GM19328 (cell line): ENCODE measurements around the gene QRICH2.
"Not testable (repeated sequence)": the region's sequence is repeated elsewhere in the genome, so short reads cannot be mapped to it uniquely, and the experiment has no call there.

Experiments used
- ATAC-seq: cut with Tn5 transposase; IDR thresholded peaks from one replicate; pipeline ENCODE4 v1.9.1; 2021; ENCODE audit warnings: mild to moderate bottlenecking, moderate library complexity; ENCODE audit not compliant: unreplicated experiment

QRICH2 gene

DNA sequence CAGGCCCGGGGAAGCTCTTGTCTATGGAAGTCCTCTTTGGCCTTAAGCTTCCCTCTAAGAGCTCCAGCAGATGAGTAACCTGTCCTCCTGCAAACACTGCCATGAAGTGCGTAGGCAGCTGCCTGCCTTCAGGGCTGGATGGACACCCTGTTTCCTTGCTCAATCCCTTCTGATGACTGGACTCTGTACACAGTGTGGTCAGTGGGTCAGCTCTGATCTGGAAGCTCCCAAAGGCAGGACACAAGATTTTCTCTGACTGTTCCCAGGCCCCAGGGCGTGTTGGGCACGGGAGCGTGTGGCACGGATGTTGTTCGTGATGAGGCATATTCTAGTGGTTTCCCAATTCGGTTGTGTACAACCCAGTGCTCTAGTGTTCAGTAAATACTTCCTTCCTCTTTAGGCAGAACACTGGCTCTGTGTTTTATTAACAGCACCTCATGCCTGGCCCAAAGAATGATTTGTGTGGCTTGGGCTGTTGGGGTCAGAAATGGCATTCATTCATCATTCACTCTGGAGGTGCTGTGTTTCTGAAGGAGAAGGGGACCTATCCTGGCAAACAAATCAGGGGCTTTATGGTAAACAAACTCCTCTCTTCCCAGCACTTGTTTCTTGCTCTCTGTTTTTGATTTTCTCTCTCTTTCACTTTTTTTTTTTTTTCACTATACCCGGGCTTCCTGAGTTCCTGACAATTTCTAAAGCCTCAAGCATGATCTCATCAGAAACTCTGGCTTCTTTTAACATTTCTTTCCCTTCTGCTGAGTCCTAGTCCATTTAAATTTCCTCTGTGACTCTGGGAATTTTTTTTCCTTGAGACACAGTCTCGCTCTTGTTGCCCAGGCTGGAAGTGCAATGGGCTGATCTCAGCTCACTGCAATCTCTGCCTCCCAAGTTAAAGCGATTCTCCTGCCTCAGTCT lies 55.8 kb downstream of the QRICH2 start:
- ATAC-seq = no peak

DNA sequence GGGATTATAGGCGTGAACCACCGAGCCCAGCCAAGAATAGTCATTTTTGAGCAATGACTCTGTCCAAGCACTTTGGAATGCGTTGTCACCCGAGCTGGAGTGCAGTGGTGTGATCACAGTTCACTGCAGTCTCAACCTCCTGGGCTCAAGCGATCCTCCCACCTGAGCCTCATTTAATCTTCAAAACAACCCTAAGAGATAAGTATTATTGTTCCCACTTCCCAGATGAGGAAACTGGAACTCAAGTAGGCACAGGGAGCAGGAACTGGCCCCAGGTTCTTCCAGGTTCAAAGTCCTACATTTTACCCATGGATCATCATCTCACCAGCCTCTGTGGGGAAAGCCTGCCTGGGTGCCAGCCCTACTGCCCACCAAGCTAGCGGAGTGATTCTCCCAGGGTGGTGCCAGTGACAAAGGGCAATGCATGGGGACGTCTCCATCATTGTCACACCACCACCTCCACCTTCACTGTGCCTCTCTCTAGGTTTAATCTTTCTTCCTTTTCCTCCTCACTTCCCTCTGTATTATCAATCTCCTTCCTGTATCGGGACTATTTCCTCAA lies 56.5 kb downstream of the QRICH2 start:
- no peak for ATAC-seq

DNA sequence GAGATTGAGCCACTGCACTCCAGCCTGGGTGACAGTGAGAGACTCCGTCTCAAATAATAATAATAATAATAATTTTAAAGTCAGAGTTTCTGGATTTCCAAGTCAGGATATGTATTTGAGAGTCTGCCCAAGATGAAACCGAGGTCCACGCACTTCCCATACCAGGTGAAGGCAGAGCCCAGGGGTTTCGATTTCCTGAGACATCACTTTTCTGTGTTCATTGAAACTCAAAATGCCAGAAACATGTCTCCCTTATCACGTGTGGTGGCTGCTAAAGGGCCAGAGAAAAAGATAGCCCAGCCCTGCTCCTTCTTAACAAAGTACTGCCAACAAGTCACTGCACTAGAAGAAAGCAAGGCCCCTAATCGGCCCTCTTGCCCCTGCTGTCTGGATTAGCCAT lies 57.9 kb downstream of the QRICH2 start:
- ATAC-seq = no peak

DNA sequence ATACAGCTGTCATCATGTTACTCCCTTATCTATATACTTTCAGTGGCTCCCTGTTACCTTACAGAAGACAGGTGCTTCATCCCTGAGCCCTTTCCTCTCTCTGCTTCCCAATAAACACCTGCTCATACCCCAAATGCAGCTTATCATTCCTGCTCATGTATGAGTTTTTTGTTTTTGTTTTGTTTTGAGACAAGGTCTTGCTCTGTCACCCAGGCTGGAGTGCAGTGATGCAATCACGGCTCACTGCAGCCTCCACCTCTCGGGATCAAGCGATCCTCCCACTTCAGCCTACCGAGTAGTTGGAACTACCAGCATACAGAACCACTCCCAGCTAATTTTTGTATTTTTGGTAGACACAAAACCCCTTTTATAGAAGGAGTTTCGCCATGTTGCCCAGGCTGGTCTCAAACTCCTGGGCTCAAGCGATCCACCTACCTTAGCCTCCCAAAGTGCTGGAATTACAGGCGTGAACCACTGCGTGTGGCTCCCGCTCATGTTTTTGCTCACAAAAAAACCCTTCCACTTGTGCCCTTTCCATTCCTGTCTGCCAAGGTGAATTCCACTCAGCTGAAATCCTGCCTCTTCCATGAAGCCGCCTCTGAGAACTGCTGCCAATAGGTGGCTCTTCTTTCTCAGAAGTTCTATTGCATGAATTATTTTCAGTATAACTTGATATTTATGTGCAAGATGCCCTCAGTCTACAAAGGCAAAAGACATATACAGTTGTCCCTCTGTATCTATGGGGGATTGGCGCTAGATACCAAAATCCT lies 59.9 kb downstream of the QRICH2 start:
- no peak for ATAC-seq

DNA sequence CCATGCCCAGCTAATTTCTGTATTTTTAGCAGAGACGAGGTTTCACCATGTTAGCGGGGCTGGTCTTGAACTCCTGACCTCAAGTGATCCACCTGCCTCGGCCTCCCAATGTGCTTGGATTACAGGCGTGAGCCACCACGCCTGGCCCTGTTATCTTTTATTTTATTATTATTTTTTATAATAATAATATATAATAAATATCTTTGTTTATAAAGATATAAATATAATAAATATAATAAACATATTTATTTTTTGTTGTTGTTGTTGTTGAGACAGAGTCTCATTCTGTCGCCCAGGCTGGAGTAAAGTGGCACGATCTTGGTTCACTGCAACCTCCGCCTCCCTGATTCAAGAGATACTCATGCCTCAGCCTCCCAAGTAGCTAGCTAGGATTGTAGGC lies 60.8 kb downstream of the QRICH2 start:
- no peak for ATAC-seq

DNA sequence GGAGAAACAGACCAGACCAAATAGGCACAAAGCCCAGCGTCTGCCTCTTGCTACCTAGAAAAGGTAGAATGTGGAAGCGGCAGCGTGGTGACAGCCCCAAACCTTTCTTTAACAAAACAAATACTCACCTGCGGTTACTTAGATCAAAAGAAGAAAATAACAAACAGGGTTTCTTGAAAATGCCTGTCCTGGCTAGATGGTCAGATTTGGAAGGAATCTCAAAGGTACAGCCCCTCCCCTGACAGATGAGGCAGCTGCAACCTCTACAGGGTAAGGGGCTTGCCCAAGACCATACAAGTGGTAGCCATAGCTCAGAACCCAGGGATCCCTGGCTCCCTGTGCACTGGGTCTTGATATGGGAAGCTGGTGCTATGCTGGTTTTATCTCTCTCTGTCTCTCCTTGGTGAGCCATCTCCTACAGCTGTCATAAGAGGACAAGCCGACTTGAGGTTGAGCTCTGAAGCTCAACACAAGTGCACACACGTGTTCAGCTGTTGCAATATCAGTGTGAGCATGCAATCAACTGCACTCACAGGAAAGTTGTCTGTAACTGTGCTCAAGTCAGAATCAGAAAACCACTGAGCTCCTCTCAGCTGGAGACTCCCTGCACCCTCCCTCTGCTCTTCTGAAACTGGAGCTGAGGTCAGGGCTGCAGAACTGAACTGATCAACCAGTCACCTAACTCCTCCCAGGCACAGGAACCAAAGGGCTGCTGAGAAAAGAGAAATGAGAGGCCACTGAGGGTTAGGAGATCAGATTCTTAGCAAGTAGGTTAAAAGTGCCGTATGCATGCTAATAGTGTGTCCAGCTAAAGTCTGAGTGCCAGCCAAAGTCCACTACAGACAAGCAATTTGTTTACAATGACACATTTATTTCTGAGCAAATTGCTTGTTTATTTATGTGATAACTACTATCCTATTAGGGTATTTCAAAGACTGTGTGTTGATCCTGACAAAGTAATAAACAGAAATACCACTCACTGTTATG lies 61.7 kb downstream of the QRICH2 start:
- ATAC-seq = peak; percentile 96

DNA sequence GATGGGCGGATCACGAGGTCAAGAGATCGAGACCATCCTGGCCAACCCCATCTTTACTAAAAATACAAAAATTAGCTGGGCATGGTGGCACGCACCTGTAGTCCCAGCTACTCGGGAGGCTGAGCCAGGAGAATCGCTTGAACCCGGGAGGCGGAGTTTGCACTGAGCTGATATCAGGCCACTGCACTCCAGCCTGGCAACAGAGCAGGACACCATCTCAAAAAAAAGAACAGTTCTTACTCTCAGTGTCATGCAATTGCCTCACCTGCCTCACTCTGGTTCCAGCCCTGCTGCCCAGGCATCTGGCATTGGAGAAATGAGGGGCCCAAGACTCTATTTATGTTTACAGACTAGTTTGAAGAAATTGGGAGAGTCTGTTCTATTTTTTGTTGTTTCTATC lies 63.4 kb downstream of the QRICH2 start:
- not testable (repeated sequence) for ATAC-seq

DNA sequence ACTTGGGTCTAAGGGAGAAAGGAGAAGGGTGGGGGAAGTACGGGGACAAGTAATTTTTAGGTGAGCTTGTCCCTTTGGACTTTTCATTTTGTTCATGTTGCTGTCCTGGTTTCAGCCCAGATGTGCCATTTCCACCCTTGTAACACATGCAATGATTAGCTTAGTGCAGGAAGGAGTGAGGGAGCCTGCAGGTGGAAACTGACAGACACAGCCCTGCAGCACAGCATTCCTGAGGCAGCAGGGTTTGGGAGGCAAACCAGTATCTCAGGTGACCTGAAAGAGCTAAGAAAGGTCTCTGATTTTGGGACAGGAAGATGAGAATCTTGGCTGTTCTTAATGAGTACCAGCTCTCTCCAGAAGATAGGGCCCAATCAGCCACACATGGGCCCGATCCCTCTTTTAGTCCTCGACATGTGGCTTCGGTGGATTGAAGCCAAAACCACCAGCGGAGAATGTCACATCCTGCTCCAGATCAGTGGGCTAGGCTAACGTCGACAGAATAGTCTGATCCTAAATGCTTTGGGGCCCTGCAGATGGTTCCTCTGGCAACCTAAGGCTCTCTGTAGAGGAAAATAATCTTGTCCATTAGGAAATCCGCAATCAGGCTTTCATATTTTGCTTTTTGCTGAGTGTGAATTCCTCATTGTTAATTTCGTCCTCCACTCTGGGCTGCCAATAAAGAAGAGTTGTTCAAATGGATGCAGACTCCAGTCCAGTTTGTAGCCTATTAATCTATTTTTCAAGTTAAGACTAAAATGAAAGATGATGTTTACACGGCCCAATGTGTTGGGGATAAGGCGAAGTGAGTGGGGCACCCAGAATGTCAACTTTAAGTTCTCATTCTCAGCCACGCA lies 64.0 kb downstream of the QRICH2 start:
- ATAC-seq = no peak

DNA sequence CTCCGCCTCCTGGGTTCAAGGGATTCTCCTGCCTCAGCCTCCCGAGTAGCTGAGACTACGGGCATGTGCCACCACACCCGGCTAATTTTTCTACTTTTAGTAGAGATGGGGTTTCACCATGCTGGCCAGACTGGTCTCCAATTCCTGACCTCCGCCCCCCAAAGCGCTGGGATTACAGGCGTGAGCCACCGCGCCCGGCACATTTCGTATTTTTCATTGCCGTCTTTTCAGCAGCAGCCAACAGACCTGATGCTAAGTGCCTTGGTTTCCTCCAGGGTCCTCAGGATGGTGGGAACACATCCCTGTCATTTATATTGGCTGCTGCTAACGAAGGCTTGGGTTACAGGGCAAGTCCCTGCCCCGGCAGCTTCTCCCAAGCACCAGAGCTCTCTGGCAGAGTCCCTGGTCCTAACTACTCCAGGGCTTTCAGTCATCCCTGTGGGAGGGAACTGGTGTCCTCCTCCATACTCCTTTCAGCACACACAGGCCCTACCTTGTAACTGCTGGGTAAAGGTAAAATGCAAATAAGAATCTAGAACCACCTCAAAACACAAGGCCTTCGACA lies 66.3 kb downstream of the QRICH2 start:
- ATAC-seq = no peak

DNA sequence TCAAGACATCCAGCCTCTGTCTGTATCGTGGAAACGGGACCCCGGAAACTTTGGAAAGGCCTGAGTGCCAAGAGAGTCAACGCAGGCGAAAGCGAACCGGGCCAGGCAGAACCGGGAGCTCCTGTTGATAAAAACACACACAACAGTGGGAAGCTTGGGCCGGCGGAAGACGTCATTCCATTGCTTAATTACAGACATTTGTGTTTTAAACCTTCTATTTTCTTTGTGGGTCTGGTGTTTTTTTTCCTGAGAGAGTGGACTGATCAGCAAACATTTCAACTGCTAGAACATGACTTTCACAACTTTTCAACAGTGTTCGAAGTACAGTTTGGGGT lies 66.9 kb downstream of the QRICH2 start:
- no peak for ATAC-seq

DNA sequence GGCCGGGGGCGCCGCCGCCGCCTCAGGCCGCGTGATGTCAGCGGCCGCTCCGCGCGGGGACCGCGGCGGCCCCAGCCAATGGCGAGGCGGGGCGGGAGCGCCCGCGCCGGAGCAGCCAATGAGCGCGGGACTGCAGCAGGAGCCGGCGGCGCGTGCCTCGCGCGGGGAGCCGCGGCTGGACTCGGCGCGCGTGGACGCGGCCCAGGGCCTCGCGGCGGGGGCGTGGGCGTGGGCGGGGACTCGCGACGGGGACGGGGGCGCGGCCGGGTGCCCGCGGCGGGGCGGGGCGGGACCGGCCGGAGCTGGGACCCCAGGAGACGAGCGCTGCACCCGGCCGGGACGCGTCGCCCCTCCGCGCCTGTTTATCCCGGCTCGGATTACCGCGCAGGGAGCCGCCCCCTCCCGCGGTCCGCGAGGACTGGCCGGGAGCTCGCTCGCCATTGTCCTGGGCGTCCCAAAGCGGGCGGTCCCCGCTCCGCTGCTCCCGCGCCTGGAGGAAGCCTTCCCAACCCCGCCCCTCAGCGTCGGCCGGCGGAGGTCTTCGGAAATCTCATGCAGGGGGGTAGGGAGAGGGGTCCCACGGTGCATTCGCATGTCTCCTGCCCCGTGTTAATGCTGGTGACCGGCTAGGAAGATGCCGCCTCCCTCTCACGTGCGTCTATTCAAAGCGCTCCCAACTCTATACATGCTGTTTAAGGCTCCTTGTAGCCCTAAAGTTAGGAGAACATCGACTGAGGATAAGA lies 67.4 kb downstream of the QRICH2 start, which contains the start of gene RNF157:
RNF157 (minus strand) TSS at position 33 of the 743 bp plus-strand sequence. CDS start 253 bp downstream, outside the sequence.
- no peak for ATAC-seq

DNA sequence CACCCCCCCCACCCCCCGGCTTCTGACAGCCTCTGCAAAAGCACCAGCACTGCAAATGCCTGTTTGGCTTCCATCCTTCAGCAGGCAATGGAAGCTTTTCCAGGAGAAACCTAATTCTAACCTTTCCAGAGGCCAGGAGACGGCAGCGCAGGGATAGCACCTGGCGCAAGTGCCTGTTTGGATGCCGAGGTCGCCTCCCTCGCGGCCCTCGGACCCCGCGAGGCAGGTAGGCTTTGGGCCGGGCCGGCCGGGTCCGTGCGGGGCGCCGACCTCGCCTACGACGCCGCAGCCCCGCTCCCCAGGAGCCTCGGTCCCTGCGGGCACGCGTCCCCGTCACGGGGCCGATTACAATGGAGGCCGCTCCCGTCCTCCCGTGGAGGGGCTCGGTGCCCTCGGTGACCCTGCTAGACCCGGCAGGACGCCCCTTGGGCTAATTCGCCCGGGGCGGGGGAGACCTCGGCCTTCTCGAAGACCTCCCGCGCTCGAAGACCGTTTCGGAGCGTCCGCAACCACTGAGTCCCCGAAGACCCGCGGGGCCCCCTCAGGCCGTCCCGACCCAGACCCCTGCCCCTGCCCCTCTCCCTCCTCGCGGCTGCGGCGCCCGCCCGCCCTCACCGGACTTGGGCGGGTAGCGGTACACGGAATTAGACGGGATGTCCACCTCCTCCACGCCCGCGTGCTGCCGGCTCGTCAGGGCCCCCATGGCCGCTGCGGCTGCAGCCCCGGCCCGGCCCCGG lies 68.4 kb downstream of the QRICH2 start:
- no peak for ATAC-seq

DNA sequence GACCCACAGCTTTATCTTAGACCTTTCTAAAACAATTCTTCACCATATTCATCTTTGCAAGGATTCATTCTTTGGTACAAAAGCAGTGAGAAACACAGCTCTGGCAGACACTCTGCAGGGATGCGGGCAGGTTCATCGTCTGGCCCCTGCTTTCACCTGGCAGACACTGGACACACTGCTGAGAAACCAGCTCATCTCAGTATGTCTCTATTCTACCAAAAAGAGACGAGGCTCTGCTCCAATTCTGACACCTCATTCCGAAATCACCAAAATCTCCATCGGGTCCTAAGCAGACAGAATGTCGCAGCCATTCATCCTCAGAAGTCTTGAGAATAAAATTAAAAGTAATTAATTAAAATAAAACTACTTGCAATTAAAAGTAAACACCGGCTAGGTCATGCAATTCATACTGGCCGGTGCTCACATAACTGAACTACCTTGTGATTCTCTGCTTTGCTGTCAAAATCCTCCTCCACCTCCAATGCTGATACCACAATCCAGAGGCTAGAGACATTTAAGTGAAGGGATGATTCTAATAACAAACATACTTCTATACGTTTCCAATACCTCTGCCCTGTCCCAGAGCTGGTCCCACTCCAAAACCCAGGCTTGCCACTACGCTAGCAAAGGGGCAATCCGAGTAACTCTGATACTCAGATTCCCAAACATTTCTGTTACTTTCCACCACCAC lies 69.1 kb downstream of the QRICH2 start:
- ATAC-seq = no peak

DNA sequence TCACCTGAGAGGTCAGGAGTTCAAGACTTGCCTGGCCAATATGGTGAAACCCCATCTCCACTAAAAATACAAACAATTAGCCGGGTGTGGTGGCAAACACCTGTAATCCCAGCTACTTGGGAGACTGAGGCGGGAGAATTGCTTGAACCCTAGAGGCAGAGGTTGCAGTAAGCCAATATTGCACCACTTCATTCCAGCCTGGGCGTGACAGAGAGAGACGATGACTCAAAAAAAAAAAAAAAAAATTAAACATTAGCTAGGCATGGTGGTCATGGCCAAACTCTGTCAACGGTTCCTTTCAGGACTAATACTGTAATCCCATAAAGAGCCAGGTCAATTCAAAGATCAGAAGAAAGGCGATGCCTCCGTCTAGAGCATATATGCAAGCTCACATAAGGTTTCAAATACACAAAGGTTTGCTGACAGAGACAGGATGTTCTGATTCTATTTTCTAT lies 70.2 kb downstream of the QRICH2 start:
- no peak for ATAC-seq

DNA sequence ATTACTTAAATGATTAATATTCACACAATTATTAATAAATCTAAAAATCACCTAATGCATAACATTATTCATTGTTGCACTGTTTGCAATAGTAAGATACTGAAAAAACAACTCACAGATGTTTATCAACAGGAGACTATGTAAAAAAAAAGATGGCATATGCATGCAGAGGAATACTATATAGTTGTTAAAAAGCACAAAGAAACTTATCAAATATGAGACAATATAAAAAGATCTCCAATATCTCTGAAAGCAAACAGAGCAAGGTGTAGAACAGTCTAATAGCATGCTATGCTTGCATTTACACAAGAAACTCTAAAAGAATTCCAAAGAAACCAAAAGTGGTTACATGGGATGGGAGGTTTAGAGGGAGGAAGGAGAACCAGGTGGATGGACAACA lies 71.5 kb downstream of the QRICH2 start:
- ATAC-seq = no peak

DNA sequence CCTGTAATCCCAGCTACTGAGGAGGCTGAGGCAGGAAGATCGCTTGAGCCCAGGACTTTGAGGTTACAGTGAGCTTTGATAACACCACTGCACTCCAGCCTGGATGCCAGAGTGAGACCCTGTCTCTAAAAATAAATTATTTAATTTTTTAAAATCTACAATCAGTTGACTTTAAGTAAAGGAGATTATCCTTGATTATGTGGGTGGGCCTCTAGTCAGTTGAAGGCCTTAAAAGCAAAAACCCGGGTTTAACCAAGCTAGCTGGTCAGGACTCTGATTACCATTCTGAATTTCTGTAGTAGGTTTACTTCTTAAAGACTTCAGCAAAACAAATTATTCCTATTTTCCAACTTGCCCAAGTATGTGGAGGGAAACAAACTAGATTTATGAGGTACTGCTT lies 72.2 kb downstream of the QRICH2 start:
- no peak for ATAC-seq

DNA sequence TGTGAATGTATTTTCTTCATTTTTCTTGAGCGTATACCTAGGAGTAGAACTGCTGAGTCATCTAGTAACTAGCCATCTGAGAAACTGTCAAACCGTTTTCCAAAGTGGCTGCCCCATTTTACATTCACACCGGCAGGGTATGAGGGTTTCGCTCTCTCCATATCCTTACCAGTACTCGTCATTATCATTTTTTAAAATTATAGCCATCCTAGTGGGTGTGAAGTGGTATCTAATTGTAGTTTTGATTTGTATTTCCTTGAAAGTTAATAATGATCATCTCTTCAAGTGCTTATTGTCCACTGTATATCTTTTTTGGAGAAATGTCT lies 73.8 kb downstream of the QRICH2 start:
- ATAC-seq = no peak
